ENCODE data around the gene MAD1L1.

- TF ChIP-seq CTCF (IDR thresholded peaks at IDR 0.05; ENCODE audit: borderline replicate concordance, extremely low read depth, low read length, poor library complexity, severe bottlenecking), result no peak
- no peak for TF ChIP-seq EZH2 (IDR thresholded peaks at IDR 0.05; ENCODE audit: borderline replicate concordance, low read depth, low read length, severe bottlenecking)
Measured at GRCh38 chr7:1844951-1845390, 387.8 kb downstream of the MAD1L1 start.

Data from DND-41 (cell line).